Rectal smooth muscle tissue (tissue), 1 donor: ENCODE measurements around the gene AGAP2.
"Not testable (repeated sequence)": the region's sequence is repeated elsewhere in the genome, so short reads cannot be mapped to it uniquely, and the experiment has no call there.

Experiments
- H3K27ac ChIP-seq: one replicate; pipeline ENCODE4 v1.7.0; 2013; ENCODE audit warnings: low read depth, low read length, inconsistent platforms
- H3K27me3 ChIP-seq: one replicate; pipeline ENCODE4 v1.7.0; 2013; ENCODE audit warnings: low read length; ENCODE audit not compliant: control insufficient read depth, insufficient read depth
- H3K36me3 ChIP-seq: one replicate; pipeline ENCODE4 v1.7.0; 2013; ENCODE audit warnings: low read length; ENCODE audit not compliant: control insufficient read depth, insufficient read depth
- H3K4me1 ChIP-seq: one replicate; pipeline ENCODE4 v1.7.0; 2013; ENCODE audit warnings: low read length; ENCODE audit not compliant: control insufficient read depth, insufficient read depth
- H3K4me3 ChIP-seq: one replicate; pipeline ENCODE4 v1.7.0; 2013; ENCODE audit warnings: low read length
- H3K9ac ChIP-seq: one replicate; pipeline ENCODE4 v1.7.0; 2013; ENCODE audit warnings: low read length

AGAP2 gene

GRCh38 chr12:57726884-57727757 lies 11.4 kb downstream of the AGAP2 start:
- Histone ChIP-seq H3K36me3 (no peaks in the 10 kb centered on the region), H3K27me3 (peaks cover 7% of the 10 kb centered on the region), H3K27ac (no peak overlapping the region), H3K4me1 (no peaks in the 10 kb centered on the region), H3K9ac (no peak overlapping the region), H3K4me3 (peak overlapping the region; percentile 84)

- no peaks in the 10 kb centered on the region for H3K4me1 ChIP-seq
- H3K27ac ChIP-seq = no peak overlapping the region
- H3K9ac ChIP-seq = no peak overlapping the region
- peaks cover under 1% of the 10 kb centered on the region for H3K36me3 ChIP-seq
- H3K4me3 ChIP-seq = peak overlapping the region; percentile 84
- H3K27me3 ChIP-seq = peaks cover 7% of the 10 kb centered on the region
These were observed 12.2 kb downstream of the AGAP2 start for GRCh38 chr12:57726151-57726883.

GRCh38 chr12:57725851-57726150 lies 12.7 kb downstream of the AGAP2 start:
- Histone ChIP-seq H3K9ac (no peak overlapping the region), H3K36me3 (peaks cover 6% of the 10 kb centered on the region), H3K4me3 (peak overlapping the region; percentile 84), H3K27me3 (peaks cover 7% of the 10 kb centered on the region), H3K4me1 (no peaks in the 10 kb centered on the region), H3K27ac (no peak overlapping the region)

GRCh38 chr12:57724936-57725740 lies 13.4 kb downstream of the AGAP2 start:
- H3K27me3 ChIP-seq = peaks cover 7% of the 10 kb centered on the region
- no peaks in the 10 kb centered on the region for H3K4me1 ChIP-seq
- H3K9ac ChIP-seq = no peak overlapping the region
- peaks cover 9% of the 10 kb centered on the region for H3K36me3 ChIP-seq
- H3K4me3 ChIP-seq = no peak overlapping the region
- H3K27ac ChIP-seq = no peak overlapping the region

GRCh38 chr12:57724003-57724935 lies 14.3 kb downstream of the AGAP2 start:
- H3K4me3 ChIP-seq = no peak overlapping the region
- no peak overlapping the region for H3K9ac ChIP-seq
- H3K27ac ChIP-seq = no peak overlapping the region
- H3K27me3 ChIP-seq = peaks cover 7% of the 10 kb centered on the region
- H3K4me1 ChIP-seq = no peaks in the 10 kb centered on the region
- H3K36me3 ChIP-seq = peaks cover 9% of the 10 kb centered on the region

- no peaks in the 10 kb centered on the region for H3K4me1 ChIP-seq
- H3K27me3 ChIP-seq = peaks cover 7% of the 10 kb centered on the region
- H3K9ac ChIP-seq = no peak overlapping the region
- no peak overlapping the region for H3K27ac ChIP-seq
- H3K4me3 ChIP-seq = no peak overlapping the region
- H3K36me3 ChIP-seq = peaks cover 16% of the 10 kb centered on the region
These were observed 14.9 kb downstream of the AGAP2 start for GRCh38 chr12:57723630-57723962.

- Histone ChIP-seq H3K27ac (no peak overlapping the region), H3K27me3 (peaks cover 7% of the 10 kb centered on the region), H3K4me3 (no peak overlapping the region), H3K9ac (no peak overlapping the region), H3K4me1 (no peaks in the 10 kb centered on the region), H3K36me3 (peaks cover 20% of the 10 kb centered on the region)
These were observed 15.6 kb downstream of the AGAP2 start for GRCh38 chr12:57722716-57723629.

GRCh38 chr12:57721846-57722608 lies 16.5 kb downstream of the AGAP2 start:
- not testable (repeated sequence) for H3K27ac ChIP-seq, H3K4me1 ChIP-seq, H3K4me3 ChIP-seq, H3K9ac ChIP-seq, H3K27me3 ChIP-seq
- peaks cover 25% of the 10 kb centered on the region for H3K36me3 ChIP-seq

- Histone ChIP-seq H3K27me3 (peaks cover 3% of the 10 kb centered on the region), H3K36me3 (peaks cover 34% of the 10 kb centered on the region), H3K9ac (no peak overlapping the region), H3K4me1 (no peaks in the 10 kb centered on the region), H3K4me3 (no peak overlapping the region), H3K27ac (no peak overlapping the region)
These were observed 17.6 kb downstream of the AGAP2 start for GRCh38 chr12:57720606-57721595.
